GM10266 (cell line): ENCODE data around the gene LRRK1.

Experiments
- DNase-seq: peaks from one replicate; pipeline ENCODE4 v3.0.0; 2012; ENCODE audit errors: extremely low spot score
- CTCF ChIP-seq: IDR thresholded peaks from 2 replicates; pipeline ENCODE4 v1.5.1; 2012; ENCODE audit warnings: mild to moderate bottlenecking, low read depth; ENCODE audit not compliant: control insufficient read depth, insufficient read depth; ENCODE audit errors: missing control alignments

Gene LRRK1

GRCh38 chr15:101049856-101050622 lies 130.9 kb downstream of the LRRK1 start:
- no peak for TF ChIP-seq CTCF
- DNase-seq, result no peak

GRCh38 chr15:101050623-101051290 lies 131.6 kb downstream of the LRRK1 start:
- DNase-seq, result no peak
- no peak for TF ChIP-seq CTCF

- DNase-seq, result no peak
- no peak for TF ChIP-seq CTCF
These were observed 132.3 kb downstream of the LRRK1 start for GRCh38 chr15:101051291-101052030.

- no peak for TF ChIP-seq CTCF
- DNase-seq, result no peak
These were observed 133.0 kb downstream of the LRRK1 start for GRCh38 chr15:101052031-101052620.

- no peak for TF ChIP-seq CTCF
- DNase-seq, result no peak
These were observed 133.5 kb downstream of the LRRK1 start for GRCh38 chr15:101052681-101053121.

GRCh38 chr15:101053261-101053660 lies 134.1 kb downstream of the LRRK1 start:
- TF ChIP-seq CTCF, result no peak

More at GRCh38 chr15:101053261-101053660, 134.1 kb downstream of the LRRK1 start:
- DNase-seq, result no peak
